ENCODE measurements around the gene DPP9.
A peak's percentile ranks its signal among the peaks of the same experiment; 100 is the strongest.

The DPP9 gene

DNA sequence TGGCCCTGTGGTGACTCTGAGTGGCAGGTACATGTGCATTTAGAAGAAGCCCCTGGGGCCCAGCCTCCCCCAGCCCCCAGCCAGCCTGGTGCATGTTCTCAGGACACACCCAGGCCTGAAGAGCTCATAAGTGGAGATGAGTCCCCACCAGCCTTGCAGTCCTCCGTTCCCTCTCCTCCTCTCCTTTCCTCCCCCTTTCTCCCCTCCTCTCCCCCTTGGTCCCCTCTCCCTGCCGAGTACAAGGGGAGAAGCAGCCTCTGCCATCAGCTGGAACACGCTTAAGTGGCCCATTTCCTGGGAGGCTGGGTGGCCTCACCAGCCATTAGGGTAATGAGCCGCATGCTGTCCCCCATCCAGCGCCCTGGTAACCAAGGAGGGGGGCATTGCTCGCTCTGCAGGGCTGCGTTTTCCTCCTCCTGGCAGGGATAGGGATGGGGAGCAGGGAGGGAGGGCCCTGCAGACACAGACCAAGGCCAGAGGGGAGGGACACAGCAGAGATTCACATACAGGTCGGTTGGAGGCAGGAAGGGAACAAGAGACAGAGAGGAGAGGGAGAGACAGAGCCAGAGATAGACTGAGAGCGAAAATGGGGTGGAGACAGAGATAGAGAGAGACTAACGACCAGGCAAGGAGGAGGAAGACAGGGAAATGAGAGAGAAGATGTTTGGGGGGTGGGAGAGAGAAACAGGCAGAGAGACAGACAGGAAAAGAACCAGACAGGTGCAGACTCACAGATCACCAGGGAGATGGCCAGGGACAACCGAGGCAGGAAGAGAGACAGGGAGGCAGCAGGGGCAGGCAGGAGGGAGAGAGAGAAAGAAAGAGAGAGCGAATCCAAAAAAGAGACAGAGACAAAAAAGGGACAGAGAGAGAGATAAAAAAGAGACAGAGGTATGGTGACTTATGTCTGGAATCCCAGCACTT, 19.3 kb upstream of the DPP9 start:
- no peak for DNase-seq (ENCODE audit: low spot score)
- TF ChIP-seq, protein P1, sequence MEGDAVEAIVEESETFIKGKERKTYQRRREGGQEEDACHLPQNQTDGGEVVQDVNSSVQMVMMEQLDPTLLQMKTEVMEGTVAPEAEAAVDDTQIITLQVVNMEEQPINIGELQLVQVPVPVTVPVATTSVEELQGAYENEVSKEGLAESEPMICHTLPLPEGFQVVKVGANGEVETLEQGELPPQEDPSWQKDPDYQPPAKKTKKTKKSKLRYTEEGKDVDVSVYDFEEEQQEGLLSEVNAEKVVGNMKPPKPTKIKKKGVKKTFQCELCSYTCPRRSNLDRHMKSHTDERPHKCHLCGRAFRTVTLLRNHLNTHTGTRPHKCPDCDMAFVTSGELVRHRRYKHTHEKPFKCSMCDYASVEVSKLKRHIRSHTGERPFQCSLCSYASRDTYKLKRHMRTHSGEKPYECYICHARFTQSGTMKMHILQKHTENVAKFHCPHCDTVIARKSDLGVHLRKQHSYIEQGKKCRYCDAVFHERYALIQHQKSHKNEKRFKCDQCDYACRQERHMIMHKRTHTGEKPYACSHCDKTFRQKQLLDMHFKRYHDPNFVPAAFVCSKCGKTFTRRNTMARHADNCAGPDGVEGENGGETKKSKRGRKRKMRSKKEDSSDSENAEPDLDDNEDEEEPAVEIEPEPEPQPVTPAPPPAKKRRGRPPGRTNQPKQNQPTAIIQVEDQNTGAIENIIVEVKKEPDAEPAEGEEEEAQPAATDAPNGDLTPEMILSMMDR (IDR thresholded peaks at IDR 0.05; ENCODE audit: borderline replicate concordance, control extremely low read depth, extremely low read depth, insufficient read depth, missing control alignments) = no peak
- in situ Hi-C loops (cut with MboI; ENCODE audit: low sequenced_read_pairs, unreplicated experiment) = no loop called here

DNA sequence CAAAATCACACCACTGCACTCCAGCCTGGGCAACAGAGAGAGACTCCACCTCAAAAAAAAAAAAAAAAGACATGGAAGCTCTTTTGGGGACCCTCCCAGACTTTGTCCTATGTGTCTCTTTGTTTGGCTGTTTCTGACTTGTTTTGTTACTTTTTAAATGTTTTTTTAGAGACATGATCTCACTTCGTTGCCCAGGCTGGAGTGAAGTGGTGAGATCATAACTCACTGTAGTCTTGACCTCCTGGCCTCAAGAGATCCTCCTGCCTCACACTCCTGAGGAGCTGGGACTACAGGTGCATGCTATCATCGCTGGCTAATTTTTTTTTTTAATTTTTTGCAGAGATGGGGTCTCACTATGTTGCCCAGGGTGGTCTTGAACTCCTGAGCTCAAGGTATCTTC, 16.4 kb upstream of the DPP9 start:
- DNase-seq (ENCODE audit: low spot score) = no peak
- in situ Hi-C loops (cut with MboI; ENCODE audit: low sequenced_read_pairs, unreplicated experiment) = no loop called here
- TF ChIP-seq, protein P1 (IDR thresholded peaks at IDR 0.05; ENCODE audit: borderline replicate concordance, control extremely low read depth, extremely low read depth, insufficient read depth, missing control alignments) = no peak

DNA sequence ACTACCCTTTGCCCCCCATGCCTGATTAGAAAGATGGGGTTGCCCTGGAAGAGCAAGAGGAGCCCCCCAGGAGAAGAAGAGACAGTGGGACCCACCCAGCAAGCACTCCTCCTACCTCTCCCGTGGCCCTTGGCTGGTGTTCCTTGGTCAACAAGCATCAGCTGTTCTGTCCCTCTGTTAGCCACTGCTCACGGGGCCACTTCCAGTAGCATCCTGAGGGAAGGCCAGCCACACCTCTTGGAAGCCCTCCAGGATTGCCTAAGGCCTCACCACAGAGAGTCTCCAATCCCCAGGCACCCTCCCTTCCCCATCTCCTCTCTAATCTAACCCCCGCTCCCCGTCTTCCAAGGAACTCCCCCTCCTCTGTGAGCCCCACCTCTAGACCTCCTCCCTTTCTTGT, 15.1 kb upstream of the DPP9 start:
- TF ChIP-seq, protein P1 (IDR thresholded peaks at IDR 0.05; ENCODE audit: borderline replicate concordance, control extremely low read depth, extremely low read depth, insufficient read depth, missing control alignments) = no peak
- in situ Hi-C loops (cut with MboI; ENCODE audit: low sequenced_read_pairs, unreplicated experiment) = no loop called here
- no peak for DNase-seq (ENCODE audit: low spot score)

DNA sequence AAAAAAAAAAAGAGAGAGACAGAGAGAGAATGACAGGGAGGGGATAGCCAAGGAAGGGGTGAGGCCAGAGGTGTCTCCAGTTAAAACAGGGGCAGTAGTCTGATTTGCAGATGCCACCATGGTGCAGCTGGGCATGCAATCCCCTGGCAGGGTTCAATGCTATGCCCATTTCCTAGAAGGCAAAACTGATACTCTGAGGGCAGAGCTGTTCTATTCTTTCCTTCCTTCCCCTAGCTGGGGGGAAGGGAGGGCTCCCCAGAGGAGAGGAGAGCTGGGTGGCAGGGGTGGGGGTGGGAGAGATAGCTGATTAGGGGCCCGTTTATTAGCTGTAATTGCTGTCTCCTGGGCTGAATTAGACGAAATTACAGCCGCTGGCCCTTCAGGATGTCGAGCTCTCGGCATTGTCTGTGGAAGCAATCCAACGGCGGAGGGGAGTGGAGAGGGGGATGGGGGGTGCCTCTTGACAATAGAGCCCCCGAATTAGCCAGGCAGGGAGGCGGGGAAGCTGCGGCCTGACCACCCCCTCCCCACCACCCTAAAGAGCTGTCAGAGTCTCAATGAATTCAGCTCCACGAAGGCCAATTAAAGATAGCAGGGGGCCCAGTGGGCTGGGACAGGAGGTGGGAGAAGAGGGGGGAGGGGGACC, 14.4 kb upstream of the DPP9 start:
- in situ Hi-C loops (cut with MboI; ENCODE audit: low sequenced_read_pairs, unreplicated experiment) = no loop called here
- peak; percentile 15 for DNase-seq (ENCODE audit: low spot score)
- TF ChIP-seq, protein P1 (IDR thresholded peaks at IDR 0.05; ENCODE audit: borderline replicate concordance, control extremely low read depth, extremely low read depth, insufficient read depth, missing control alignments) = no peak

DNA sequence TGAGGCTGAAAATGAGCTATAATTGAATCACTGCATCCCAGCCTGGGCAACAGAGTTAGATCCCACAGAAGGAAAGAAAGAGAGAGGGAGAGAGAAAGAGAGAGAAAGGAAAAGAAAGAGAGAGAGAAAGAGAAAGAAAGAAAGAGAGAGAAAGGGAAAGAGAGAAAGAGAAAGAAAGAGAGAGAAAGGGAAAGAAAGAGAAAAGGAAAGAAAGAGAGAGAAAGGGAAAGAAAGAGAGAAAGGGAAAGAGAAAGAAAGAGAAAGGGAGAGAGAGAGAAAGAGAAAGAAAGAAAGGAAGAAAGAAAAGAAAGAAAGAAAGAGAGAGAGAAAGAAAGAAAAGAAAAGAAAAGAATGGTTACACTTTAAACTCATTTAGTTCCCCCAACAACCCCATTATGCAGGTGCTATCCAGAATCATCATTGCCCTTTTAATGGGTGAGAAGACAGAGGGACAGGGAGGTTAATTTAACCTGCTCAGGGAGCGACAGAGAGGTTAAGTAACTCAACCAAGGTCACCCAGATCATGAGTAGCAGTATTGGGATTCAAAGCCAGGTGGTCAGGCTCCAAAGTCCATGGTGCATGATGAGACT, 10.2 kb upstream of the DPP9 start:
- no peak for DNase-seq (ENCODE audit: low spot score)
- in situ Hi-C loops (cut with MboI; ENCODE audit: low sequenced_read_pairs, unreplicated experiment) = no loop called here
- TF ChIP-seq, protein P1 (IDR thresholded peaks at IDR 0.05; ENCODE audit: borderline replicate concordance, control extremely low read depth, extremely low read depth, insufficient read depth, missing control alignments) = no peak

DNA sequence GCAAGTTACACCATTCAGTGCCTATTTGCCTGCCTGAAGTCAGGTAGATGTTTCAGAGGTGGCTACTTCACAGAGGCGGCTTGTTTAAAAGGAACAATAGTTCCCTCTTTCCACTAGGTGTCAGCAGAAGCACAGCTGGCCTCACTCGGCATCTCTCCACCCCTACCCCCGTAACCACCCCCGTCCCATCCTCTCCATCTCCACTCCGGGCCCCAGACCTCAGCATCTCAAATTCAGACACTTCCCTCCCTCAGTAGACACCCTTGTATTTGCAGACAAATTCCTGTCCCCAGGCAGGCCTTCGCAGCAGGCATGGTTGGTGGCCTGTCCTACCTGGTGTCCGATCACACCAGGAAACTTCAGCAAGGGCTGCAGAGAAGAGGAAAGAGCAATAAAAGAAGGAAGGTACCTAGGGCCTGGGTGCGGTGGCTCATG, 9.1 kb upstream of the DPP9 start:
- in situ Hi-C loops (cut with MboI; ENCODE audit: low sequenced_read_pairs, unreplicated experiment) = no loop called here
- TF ChIP-seq, protein P1 (IDR thresholded peaks at IDR 0.05; ENCODE audit: borderline replicate concordance, control extremely low read depth, extremely low read depth, insufficient read depth, missing control alignments) = peak; percentile 66
- peak; percentile 85 for DNase-seq (ENCODE audit: low spot score)

Measured in GM13976 (cell line).